Ishikawa (cell line): ENCODE results near the gene SOHLH2.

Experiments used
- CREB1 ChIP-seq: IDR thresholded peaks from 2 replicates; pipeline ENCODE4 v1.6.1; 2012; ENCODE audit warnings: low read depth
- FOXM1 ChIP-seq: IDR thresholded peaks from 2 replicates; pipeline ENCODE4 v1.6.1; 2012; ENCODE audit warnings: low read depth, borderline replicate concordance
- NFIC ChIP-seq: IDR thresholded peaks from 2 replicates; pipeline ENCODE4 v1.6.1; 2012
- RAD21 ChIP-seq: IDR thresholded peaks from 2 replicates; pipeline ENCODE4 v1.6.1; 2012; ENCODE audit warnings: low read depth
- YY1 ChIP-seq: IDR thresholded peaks from 2 replicates; pipeline ENCODE4 v1.6.1; 2012; ENCODE audit warnings: low read depth
- ZBTB7A ChIP-seq: IDR thresholded peaks from 2 replicates; pipeline ENCODE4 v1.6.1; 2012; ENCODE audit warnings: low read depth
- TF ChIP-seq, protein P1 (sequence below): IDR thresholded peaks from 2 replicates; pipeline ENCODE4 v1.6.1; 2012; ENCODE audit warnings: low read depth, mild to moderate bottlenecking
- TF ChIP-seq, protein P2 (sequence below): IDR thresholded peaks from 2 replicates; pipeline ENCODE4 v1.6.1; 2012

DNA sequence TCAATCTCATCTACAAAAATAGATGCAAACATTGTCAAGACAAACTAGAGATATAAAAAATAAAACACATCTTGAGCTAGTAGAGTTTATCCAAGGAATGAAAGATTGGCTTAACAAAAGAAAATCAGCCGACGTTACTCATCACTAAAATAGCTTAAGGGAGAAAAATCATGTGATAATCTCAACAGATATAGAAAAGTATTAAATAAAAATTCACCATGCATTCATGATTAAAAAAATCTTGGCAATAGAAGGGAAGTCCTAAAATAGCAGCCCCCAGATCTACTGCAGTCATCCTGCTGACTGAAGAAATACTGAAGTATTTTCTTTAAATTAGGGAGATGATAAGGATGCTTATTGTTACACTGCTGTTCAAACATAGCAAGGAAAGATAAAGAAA lies 70.6 kb downstream of the SOHLH2 start:
- TF ChIP-seq, protein P1, sequence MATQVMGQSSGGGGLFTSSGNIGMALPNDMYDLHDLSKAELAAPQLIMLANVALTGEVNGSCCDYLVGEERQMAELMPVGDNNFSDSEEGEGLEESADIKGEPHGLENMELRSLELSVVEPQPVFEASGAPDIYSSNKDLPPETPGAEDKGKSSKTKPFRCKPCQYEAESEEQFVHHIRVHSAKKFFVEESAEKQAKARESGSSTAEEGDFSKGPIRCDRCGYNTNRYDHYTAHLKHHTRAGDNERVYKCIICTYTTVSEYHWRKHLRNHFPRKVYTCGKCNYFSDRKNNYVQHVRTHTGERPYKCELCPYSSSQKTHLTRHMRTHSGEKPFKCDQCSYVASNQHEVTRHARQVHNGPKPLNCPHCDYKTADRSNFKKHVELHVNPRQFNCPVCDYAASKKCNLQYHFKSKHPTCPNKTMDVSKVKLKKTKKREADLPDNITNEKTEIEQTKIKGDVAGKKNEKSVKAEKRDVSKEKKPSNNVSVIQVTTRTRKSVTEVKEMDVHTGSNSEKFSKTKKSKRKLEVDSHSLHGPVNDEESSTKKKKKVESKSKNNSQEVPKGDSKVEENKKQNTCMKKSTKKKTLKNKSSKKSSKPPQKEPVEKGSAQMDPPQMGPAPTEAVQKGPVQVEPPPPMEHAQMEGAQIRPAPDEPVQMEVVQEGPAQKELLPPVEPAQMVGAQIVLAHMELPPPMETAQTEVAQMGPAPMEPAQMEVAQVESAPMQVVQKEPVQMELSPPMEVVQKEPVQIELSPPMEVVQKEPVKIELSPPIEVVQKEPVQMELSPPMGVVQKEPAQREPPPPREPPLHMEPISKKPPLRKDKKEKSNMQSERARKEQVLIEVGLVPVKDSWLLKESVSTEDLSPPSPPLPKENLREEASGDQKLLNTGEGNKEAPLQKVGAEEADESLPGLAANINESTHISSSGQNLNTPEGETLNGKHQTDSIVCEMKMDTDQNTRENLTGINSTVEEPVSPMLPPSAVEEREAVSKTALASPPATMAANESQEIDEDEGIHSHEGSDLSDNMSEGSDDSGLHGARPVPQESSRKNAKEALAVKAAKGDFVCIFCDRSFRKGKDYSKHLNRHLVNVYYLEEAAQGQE: no peak
- TF ChIP-seq CREB1: no peak
- no peak for TF ChIP-seq FOXM1
- TF ChIP-seq ZBTB7A: no peak
- no peak for TF ChIP-seq YY1
- TF ChIP-seq RAD21: no peak
- no peak for TF ChIP-seq NFIC
- TF ChIP-seq, protein P2, sequence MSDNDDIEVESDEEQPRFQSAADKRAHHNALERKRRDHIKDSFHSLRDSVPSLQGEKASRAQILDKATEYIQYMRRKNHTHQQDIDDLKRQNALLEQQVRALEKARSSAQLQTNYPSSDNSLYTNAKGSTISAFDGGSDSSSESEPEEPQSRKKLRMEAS: no peak
